Duodenal mucosa (tissue), 2 donors: ENCODE measurements around the gene TANGO6.

Source experiments
- H3K27ac ChIP-seq: one replicate; pipeline ENCODE4 v1.7.0; 2013; ENCODE audit warnings: low read depth, low read length
- H3K27me3 ChIP-seq, 2 donors: one replicate each; pipeline ENCODE4 v1.7.0; 2013; ENCODE audit warnings: low read length in 2 of 2, control low read depth in 1 of 2; ENCODE audit not compliant: insufficient read depth in 2 of 2, control insufficient read depth in 1 of 2
- H3K36me3 ChIP-seq, 2 donors: one replicate each; pipeline ENCODE4 v1.7.0; 2013; ENCODE audit warnings: low read length in 2 of 2, control low read depth in 1 of 2; ENCODE audit not compliant: insufficient read depth in 2 of 2, control insufficient read depth in 1 of 2
- H3K4me1 ChIP-seq, 2 donors: one replicate each; pipeline ENCODE4 v1.7.0; 2013; ENCODE audit warnings: low read length in 2 of 2, control low read depth in 1 of 2; ENCODE audit not compliant: insufficient read depth in 2 of 2, control insufficient read depth in 1 of 2
- H3K4me3 ChIP-seq, 2 donors: one replicate each; pipeline ENCODE4 v1.7.0; 2013; ENCODE audit warnings: low read length in 2 of 2, low read depth in 1 of 2
- H3K9ac ChIP-seq, 2 donors: one replicate each; pipeline ENCODE4 v1.7.0; 2013; ENCODE audit warnings: low read length in 2 of 2, low read depth in 1 of 2
- H3K9me3 ChIP-seq, 2 donors: one replicate each; pipeline ENCODE4 v1.7.0; 2013; ENCODE audit warnings: low read length in 2 of 2, control low read depth in 1 of 2; ENCODE audit not compliant: control insufficient read depth in 1 of 2

Gene TANGO6

GRCh38 chr16:69111876-69112230, 268.5 kb downstream of the TANGO6 start:
- peaks cover 7 to 13% of the 10 kb centered on the region in 2 donors for H3K4me1 ChIP-seq
- H3K36me3 ChIP-seq = peaks cover 35 to 67% of the 10 kb centered on the region in 2 donors
- peaks cover 5 to 9% of the 10 kb centered on the region in 2 donors for H3K27me3 ChIP-seq

GRCh38 chr16:69112285-69113129, 269.2 kb downstream of the TANGO6 start:
- Histone ChIP-seq H3K27me3 (peaks cover 0 to 6% of the 10 kb centered on the region in 2 donors), H3K27ac (no peak overlapping the region), H3K9me3 (no peaks in the 10 kb centered on the region), H3K9ac (no peak overlapping the region), H3K4me3 (no peak overlapping the region), H3K36me3 (peaks cover 40 to 70% of the 10 kb centered on the region in 2 donors), H3K4me1 (peaks cover 6 to 7% of the 10 kb centered on the region in 2 donors)

More at GRCh38 chr16:69111876-69112230, 268.5 kb downstream of the TANGO6 start:
- no peak overlapping the region for H3K4me3 ChIP-seq
- no peak overlapping the region for H3K9ac ChIP-seq
- no peaks in the 10 kb centered on the region for H3K9me3 ChIP-seq
- H3K27ac ChIP-seq = no peak overlapping the region

GRCh38 chr16:69113216-69113615, 269.9 kb downstream of the TANGO6 start:
- Histone ChIP-seq H3K9me3 (no peaks in the 10 kb centered on the region), H3K27me3 (no peaks in the 10 kb centered on the region), H3K9ac (no peak overlapping the region), H3K36me3 (peaks cover 41 to 77% of the 10 kb centered on the region in 2 donors), H3K27ac (no peak overlapping the region), H3K4me1 (peaks cover 0 to under 1% of the 10 kb centered on the region in 2 donors), H3K4me3 (no peak overlapping the region)

GRCh38 chr16:69114346-69114975, 271.1 kb downstream of the TANGO6 start:
- Histone ChIP-seq H3K27ac (no peak overlapping the region), H3K9me3 (no peaks in the 10 kb centered on the region), H3K4me1 (no peaks in the 10 kb centered on the region), H3K27me3 (no peaks in the 10 kb centered on the region), H3K36me3 (peaks cover 35 to 83% of the 10 kb centered on the region in 2 donors), H3K9ac (no peak overlapping the region), H3K4me3 (no peak overlapping the region)

- no peak overlapping the region for H3K27ac ChIP-seq
- H3K4me3 ChIP-seq = no peak overlapping the region
- H3K9ac ChIP-seq = no peak overlapping the region
- no peaks in the 10 kb centered on the region for H3K27me3 ChIP-seq
- H3K4me1 ChIP-seq = no peaks in the 10 kb centered on the region
- peaks cover 31 to 83% of the 10 kb centered on the region in 2 donors for H3K36me3 ChIP-seq
- no peaks in the 10 kb centered on the region for H3K9me3 ChIP-seq
These were observed 271.6 kb downstream of the TANGO6 start for GRCh38 chr16:69114976-69115355.

- Histone ChIP-seq H3K9ac (no peak overlapping the region), H3K27me3 (no peaks in the 10 kb centered on the region), H3K36me3 (peaks cover 34 to 86% of the 10 kb centered on the region in 2 donors), H3K4me3 (no peak overlapping the region), H3K4me1 (no peaks in the 10 kb centered on the region), H3K27ac (no peak overlapping the region), H3K9me3 (no peaks in the 10 kb centered on the region)
These were observed 272.0 kb downstream of the TANGO6 start for GRCh38 chr16:69115361-69115760.

GRCh38 chr16:69115837-69116236, 272.5 kb downstream of the TANGO6 start:
- no peaks in the 10 kb centered on the region for H3K4me1 ChIP-seq
- no peaks in the 10 kb centered on the region for H3K9me3 ChIP-seq
- H3K27me3 ChIP-seq = no peaks in the 10 kb centered on the region
- no peak overlapping the region for H3K4me3 ChIP-seq
- H3K27ac ChIP-seq = no peak overlapping the region
- H3K36me3 ChIP-seq = peaks cover 34 to 86% of the 10 kb centered on the region in 2 donors
- no peak overlapping the region for H3K9ac ChIP-seq

- H3K9ac ChIP-seq = no peak overlapping the region
- H3K36me3 ChIP-seq = peaks cover 39 to 89% of the 10 kb centered on the region in 2 donors
- no peaks in the 10 kb centered on the region for H3K27me3 ChIP-seq
- no peaks in the 10 kb centered on the region for H3K4me1 ChIP-seq
- H3K4me3 ChIP-seq = no peak overlapping the region
- no peak overlapping the region for H3K27ac ChIP-seq
- no peaks in the 10 kb centered on the region for H3K9me3 ChIP-seq
These were observed 273.0 kb downstream of the TANGO6 start for GRCh38 chr16:69116256-69116875.

GRCh38 chr16:69116906-69117305, 273.6 kb downstream of the TANGO6 start:
- no peaks in the 10 kb centered on the region for H3K27me3 ChIP-seq
- no peaks in the 10 kb centered on the region for H3K9me3 ChIP-seq
- peaks cover 39 to 87% of the 10 kb centered on the region in 2 donors for H3K36me3 ChIP-seq
- no peak overlapping the region for H3K4me3 ChIP-seq
- H3K9ac ChIP-seq = no peak overlapping the region
- H3K27ac ChIP-seq = no peak overlapping the region
- H3K4me1 ChIP-seq = no peaks in the 10 kb centered on the region

- no peak overlapping the region for H3K9ac ChIP-seq
- peaks cover 39 to 74% of the 10 kb centered on the region in 2 donors for H3K36me3 ChIP-seq
- no peaks in the 10 kb centered on the region for H3K27me3 ChIP-seq
These were observed 275.1 kb downstream of the TANGO6 start for GRCh38 chr16:69118468-69118867.

More at GRCh38 chr16:69118468-69118867, 275.1 kb downstream of the TANGO6 start:
- H3K9me3 ChIP-seq = no peaks in the 10 kb centered on the region
- H3K4me1 ChIP-seq = peaks cover 0 to 5% of the 10 kb centered on the region in 2 donors
- no peak overlapping the region for H3K4me3 ChIP-seq
- no peak overlapping the region for H3K27ac ChIP-seq
